Endothelial cell of umbilical vein (primary cell): Measurements from ENCODE around the gene ARHGAP27. TPM values are rescaled to one million over a fixed set of nuclear protein-coding genes. Genes with fewer than 3 reads are reported as not detected.
"Not testable (repeated sequence)": the region's sequence is repeated elsewhere in the genome, so short reads cannot be mapped to it uniquely, and the experiment has no call there.

Source experiments
- BruUV-seq: library from RNA; stranded (reverse); fragments of 400-500 nt; replicated peaks from 2 replicates; lab custom pipeline; 2021; lab: Mats Ljungman, UMichigan
- CTCF ChIA-PET: fragments of 300-600, 350-600 bp; sonication (Branson Sonifier 250); formaldehyde crosslinking; loops from one replicate; lab custom pipeline; 2021; ENCODE audit warnings: antibody characterized with exemption, inconsistent platforms; lab: Charles Lee
- POLR2A ChIA-PET: fragments of 300-600, 350-600 bp; sonication (Branson Sonifier 250); formaldehyde crosslinking; loops from one replicate; lab custom pipeline; 2021; ENCODE audit warnings: antibody characterized with exemption, inconsistent platforms; lab: Charles Lee
- DNase-seq: peaks from one replicate; pipeline ENCODE4 v3.0.0-alpha.2; 2011; ENCODE audit warnings: low read depth, low spot score
- FAIRE-seq: peaks from 2 replicates; lab custom pipeline; 2011; peaks lifted over from hg19 to GRCh38; lab: Jason Lieb, UNC
- H2AFZ ChIP-seq: 2 replicates; pipeline ENCODE4 v1.6.0; 2012; ENCODE audit warnings: low read depth, low read length, control low read depth, inconsistent platforms
- H3K27ac ChIP-seq: 2 replicates; pipeline ENCODE4 v1.5.1; 2011; ENCODE audit warnings: low read depth, mild to moderate bottlenecking, control low read depth, low read length, moderate library complexity; ENCODE audit not compliant: insufficient read depth
- H3K27me3 ChIP-seq, 2 experiments: 2 replicates each; pipeline versions ENCODE4 v1.6.0 to v1.6.1; 2011; ENCODE audit warnings: low read length in 2 of 2, mixed read lengths in 1 of 2; ENCODE audit not compliant: control insufficient read depth in 2 of 2, insufficient read depth in 2 of 2
- H3K36me3 ChIP-seq, 2 experiments: 2 replicates in 1 of 2; 3 replicates in 1 of 2; pipeline ENCODE4 v1.5.1; 2011; ENCODE audit warnings: low read length in 2 of 2, mild to moderate bottlenecking in 1 of 2, moderate library complexity in 1 of 2; ENCODE audit not compliant: control insufficient read depth in 2 of 2, insufficient read depth in 2 of 2; ENCODE audit errors: extremely low read depth in 1 of 2
- H3K4me1 ChIP-seq: 3 replicates; pipeline ENCODE4 v1.5.1; 2011; ENCODE audit warnings: mild to moderate bottlenecking, low read length; ENCODE audit not compliant: control insufficient read depth, insufficient read depth; ENCODE audit errors: extremely low read depth
- H3K4me2 ChIP-seq: 2 replicates; pipeline ENCODE4 v1.6.1; 2011; ENCODE audit warnings: low read length, control low read depth, mixed read lengths; ENCODE audit not compliant: insufficient read depth
- H3K4me3 ChIP-seq, 3 experiments: fragments of 200-600 bp in 1 of 3; sonication (generic), shearing (Covaris generic) in 1 of 3; replicated peaks in 1 of 3; 2 replicates each; pipeline ENCODE4 v1.5.1; 2011 to 2016; ENCODE audit warnings: control low read depth in 3 of 3, low read length in 3 of 3, mild to moderate bottlenecking in 2 of 3, inconsistent platforms in 1 of 3, low read depth in 1 of 3, moderate library complexity in 1 of 3; ENCODE audit not compliant: insufficient read depth in 1 of 3
- H3K79me2 ChIP-seq: 2 replicates; pipeline ENCODE4 v1.6.0; 2012; ENCODE audit warnings: low read length, inconsistent platforms; ENCODE audit not compliant: control insufficient read depth, insufficient read depth
- H3K9ac ChIP-seq: replicated peaks from 2 replicates; pipeline ENCODE3; 2011; ENCODE audit warnings: low read length, control low read depth; ENCODE audit not compliant: insufficient read depth; ENCODE audit errors: extremely low read depth
- H3K9me1 ChIP-seq: replicated peaks from 3 replicates; pipeline ENCODE4 v1.6.0; 2011; ENCODE audit warnings: mild to moderate bottlenecking, low read length; ENCODE audit not compliant: control insufficient read depth, insufficient read depth; ENCODE audit errors: extremely low read depth
- H3K9me3 ChIP-seq: replicated peaks from 2 replicates; pipeline ENCODE4 v1.5.1; 2012; ENCODE audit warnings: low read length, inconsistent platforms; ENCODE audit not compliant: control insufficient read depth, insufficient read depth
- H4K20me1 ChIP-seq: replicated peaks from 2 replicates; pipeline ENCODE3; 2011; ENCODE audit warnings: mild to moderate bottlenecking, low read length; ENCODE audit not compliant: control insufficient read depth, insufficient read depth; ENCODE audit errors: extremely low read depth
- CTCF ChIP-seq, 2 donors: IDR thresholded peaks; 1 replicate in 1 of 2; 2 replicates in 1 of 2; pipeline ENCODE4 v1.5.1; 2011; ENCODE audit warnings: low read length in 2 of 2, mild to moderate bottlenecking in 2 of 2, moderate library complexity in 2 of 2, control low read depth in 1 of 2, inconsistent platforms in 1 of 2, low read depth in 1 of 2; ENCODE audit not compliant: insufficient read depth in 1 of 2; ENCODE audit errors: extremely low read depth in 1 of 2
- EZH2 ChIP-seq: IDR thresholded peaks from 2 replicates; pipeline ENCODE4 v1.6.1; 2012; ENCODE audit warnings: borderline replicate concordance, low read depth, mild to moderate bottlenecking, moderate library complexity, low read length, inconsistent platforms; ENCODE audit not compliant: severe bottlenecking
- FOS ChIP-seq: IDR thresholded peaks from 2 replicates; pipeline ENCODE4 v1.6.1; 2011; ENCODE audit warnings: mild to moderate bottlenecking, low read length, moderate library complexity, borderline replicate concordance; ENCODE audit not compliant: insufficient read depth
- GATA2 ChIP-seq: IDR thresholded peaks from 2 replicates; pipeline ENCODE4 v1.7.0; 2011; ENCODE audit warnings: low read depth, mild to moderate bottlenecking, moderate library complexity, mixed read lengths, low read length; ENCODE audit not compliant: insufficient read length, insufficient read depth
- JUN ChIP-seq: IDR thresholded peaks from 2 replicates; pipeline ENCODE4 v1.6.1; 2011; ENCODE audit warnings: borderline replicate concordance, low read depth; ENCODE audit not compliant: insufficient read length, insufficient read depth
- MAX ChIP-seq: IDR thresholded peaks from 2 replicates; pipeline ENCODE4 v1.6.1; 2011; ENCODE audit not compliant: insufficient read depth, insufficient read length
- MYC ChIP-seq: IDR thresholded peaks from one replicate; pipeline ENCODE4 v1.6.1; 2011; ENCODE audit warnings: mild to moderate bottlenecking, low read depth, low read length
- POLR2A ChIP-seq: IDR thresholded peaks from 2 replicates; pipeline ENCODE4 v1.6.1; 2012; ENCODE audit warnings: low read depth, mild to moderate bottlenecking, control low read depth, low read length
- POLR2AphosphoS5 ChIP-seq: IDR thresholded peaks from 2 replicates; pipeline ENCODE4 v1.6.1; 2012; ENCODE audit warnings: low read depth, mild to moderate bottlenecking, control low read depth, low read length, moderate library complexity; ENCODE audit not compliant: insufficient read depth
- dilution Hi-C: fragments of 300-500 bp; cut with MboI; formaldehyde crosslinking; loops from one replicate; pipeline ENCODE4 v1.15.0; 2019; ENCODE audit warnings: low sequenced_read_pairs; ENCODE audit not compliant: extremely low pct_ligation_motif_present
- intact Hi-C: fragments of 100-400 bp; cut with micrococcal nuclease; formaldehyde crosslinking; loops from one replicate; pipeline ENCODE4 v1.10.0; 2022
- polyA plus RNA-seq, 4 experiments: library from polyadenylated mRNA; depleted of rRNA in 3 of 4; stranded (reverse) in 3 of 4; unstranded in 1 of 4; fragments of >200 nt; gene quantifications; 2 replicates each; pipeline versions ENCODE4 v1.2.1 to v1.2.3, GENCODE V29; 2011 to 2012; ENCODE audit warnings: missing spikeins in 1 of 4
- total RNA-seq: library from RNA; stranded (reverse); gene quantifications from 2 replicates; pipeline ENCODE4 v1.2.3, GENCODE V29; 2021

ARHGAP27 gene
- total and polyA plus RNA-seq, 2 donors (not counting 3 experiments of a cell fraction or from before 2014, with no cell fraction given) = 21.0 to 47.0 TPM

GRCh38 chr17:45345246-45345553, 87.5 kb downstream of the ARHGAP27 start:
- Histone ChIP-seq H3K4me1 (peaks cover 15% of the 10 kb centered on the region), H3K79me2 (no peaks in the 10 kb centered on the region), H3K9ac (no peak overlapping the region), H3K36me3 (no peaks in the 10 kb centered on the region), H3K4me2 (no peak overlapping the region), H3K27me3 (no peaks in the 10 kb centered on the region), H2AFZ (peak overlapping the region; percentile 56), H3K4me3 (no peak overlapping the region), H4K20me1 (no peaks in the 10 kb centered on the region), H3K27ac (no peak overlapping the region), H3K9me1 (no peaks in the 10 kb centered on the region), H3K9me3 (no peaks in the 10 kb centered on the region)
- TF ChIP-seq MYC (no peak), CTCF (IDR thresholded peaks at IDR 0.05; ENCODE audit: extremely low read depth in 1 of 2, insufficient read depth in 1 of 2, low read depth in 1 of 2, low read length in 2 of 2) (no peak), GATA2 (no peak), POLR2AphosphoS5 (no peak), JUN (no peak), MAX (no peak), POLR2A (no peak), FOS (no peak), EZH2 (no peak)
- POLR2A ChIA-PET = no interaction called here
- FAIRE-seq (no peak), DNase-seq (no peak)
- intact Hi-C loops (no loop called here), dilution Hi-C loops (no loop called here)
- no TSS peak for BruUV-seq
- CTCF ChIA-PET = interaction anchor here (1.0 to 1.3 kb wide), 5 partner anchors 14 to 68 kb away, joined by 3 to 6 read pairs (median 3); no protein-coding TSS in a partner anchor

- POLR2A ChIA-PET, DNase-seq, intact Hi-C loops, BruUV-seq, H3K4me3 ChIP-seq, CTCF ChIA-PET, H3K79me2 ChIP-seq, H4K20me1 ChIP-seq, H3K27me3 ChIP-seq, H3K9me1 ChIP-seq, H3K9me3 ChIP-seq, H3K27ac ChIP-seq, FAIRE-seq, dilution Hi-C loops, H3K36me3 ChIP-seq, H3K9ac ChIP-seq, H2AFZ ChIP-seq, H3K4me2 ChIP-seq: not testable (repeated sequence)
- peaks cover 16% of the 10 kb centered on the region for H3K4me1 ChIP-seq
Observed at GRCh38 chr17:45343967-45344664, 88.6 kb downstream of the ARHGAP27 start.
